Measurements from ENCODE around the gene AHCY.

Gene AHCY

GRCh38 chr20:34315236-34315635, 12.1 kb upstream of the AHCY start:
- no peak for TF ChIP-seq CTCF (IDR thresholded peaks at IDR 0.05; ENCODE audit: insufficient read depth, missing control alignments)
- FAIRE-seq (no peak), DNase-seq (ENCODE audit: insufficient read length, low spot score) (no peak)

GRCh38 chr20:34312544-34313217, 9.5 kb upstream of the AHCY start:
- FAIRE-seq = no peak
- peak; percentile 100 for TF ChIP-seq CTCF (IDR thresholded peaks at IDR 0.05; ENCODE audit: insufficient read depth, missing control alignments)
- peak; percentile 66 for DNase-seq (ENCODE audit: insufficient read length, low spot score)

- no peak for FAIRE-seq
- no peak for DNase-seq (ENCODE audit: insufficient read length, low spot score)
- TF ChIP-seq CTCF (IDR thresholded peaks at IDR 0.05; ENCODE audit: insufficient read depth, missing control alignments) = no peak
Measured at GRCh38 chr20:34312024-34312460, 8.9 kb upstream of the AHCY start.

GRCh38 chr20:34311118-34312023, 8.2 kb upstream of the AHCY start:
- TF ChIP-seq CTCF (IDR thresholded peaks at IDR 0.05; ENCODE audit: insufficient read depth, missing control alignments) = no peak
- DNase-seq (ENCODE audit: insufficient read length, low spot score) = no peak
- no peak for FAIRE-seq

- no peak for FAIRE-seq
- no peak for TF ChIP-seq CTCF (IDR thresholded peaks at IDR 0.05; ENCODE audit: insufficient read depth, missing control alignments)
- no peak for DNase-seq (ENCODE audit: insufficient read length, low spot score)
Measured at GRCh38 chr20:34310481-34311117, 7.4 kb upstream of the AHCY start.

GRCh38 chr20:34309691-34310090, 6.5 kb upstream of the AHCY start:
- TF ChIP-seq CTCF (IDR thresholded peaks at IDR 0.05; ENCODE audit: insufficient read depth, missing control alignments) = no peak
- FAIRE-seq = no peak

More at GRCh38 chr20:34309691-34310090, 6.5 kb upstream of the AHCY start:
- DNase-seq (ENCODE audit: insufficient read length, low spot score) = no peak

Measured in D721Med (cell line).